Stimulated activated memory B cell treated with anti-CD40 and anti-IgM and Interleukin-4, amounts not matched to agents 10 μg/mL and 1 μg/mL and 100 μg/mL, for 72 hours (primary cell): ENCODE measurements around the gene MAPRE2.

Source experiments
- ATAC-seq: fragments of 150-1000 bp; cut with Tn5 transposase; 2 replicates; pipeline ENCODE4 v1.10.0; 2021
- H3K27ac Mint-ChIP-seq: one replicate; pipeline ENCODE4 v1.8.0; 2022; ENCODE audit warnings: mild to moderate bottlenecking, mixed read lengths
- H3K27me3 Mint-ChIP-seq: one replicate; pipeline ENCODE4 v1.8.0; 2022; ENCODE audit warnings: mixed read lengths
- H3K36me3 Mint-ChIP-seq: one replicate; pipeline ENCODE4 v1.8.0; 2022; ENCODE audit warnings: mixed read lengths
- H3K4me1 Mint-ChIP-seq: one replicate; pipeline ENCODE4 v1.8.0; 2022; ENCODE audit warnings: mixed read lengths
- H3K4me3 Mint-ChIP-seq: one replicate; pipeline ENCODE4 v1.8.0; 2022; ENCODE audit warnings: mild to moderate bottlenecking, moderate library complexity, mixed read lengths
- H3K9me3 Mint-ChIP-seq: one replicate; pipeline ENCODE4 v1.8.0; 2022; ENCODE audit warnings: mixed read lengths

The MAPRE2 gene

GRCh38 chr18:35131387-35132020, 90.3 kb downstream of the MAPRE2 start:
- Mint-ChIP-seq H3K9me3 (no peaks in the 10 kb centered on the region), H3K27ac (no peak overlapping the region), H3K4me1 (no peaks in the 10 kb centered on the region), H3K4me3 (no peak overlapping the region), H3K27me3 (no peaks in the 10 kb centered on the region), H3K36me3 (peaks cover 70% of the 10 kb centered on the region)
- ATAC-seq = no peak

DNA sequence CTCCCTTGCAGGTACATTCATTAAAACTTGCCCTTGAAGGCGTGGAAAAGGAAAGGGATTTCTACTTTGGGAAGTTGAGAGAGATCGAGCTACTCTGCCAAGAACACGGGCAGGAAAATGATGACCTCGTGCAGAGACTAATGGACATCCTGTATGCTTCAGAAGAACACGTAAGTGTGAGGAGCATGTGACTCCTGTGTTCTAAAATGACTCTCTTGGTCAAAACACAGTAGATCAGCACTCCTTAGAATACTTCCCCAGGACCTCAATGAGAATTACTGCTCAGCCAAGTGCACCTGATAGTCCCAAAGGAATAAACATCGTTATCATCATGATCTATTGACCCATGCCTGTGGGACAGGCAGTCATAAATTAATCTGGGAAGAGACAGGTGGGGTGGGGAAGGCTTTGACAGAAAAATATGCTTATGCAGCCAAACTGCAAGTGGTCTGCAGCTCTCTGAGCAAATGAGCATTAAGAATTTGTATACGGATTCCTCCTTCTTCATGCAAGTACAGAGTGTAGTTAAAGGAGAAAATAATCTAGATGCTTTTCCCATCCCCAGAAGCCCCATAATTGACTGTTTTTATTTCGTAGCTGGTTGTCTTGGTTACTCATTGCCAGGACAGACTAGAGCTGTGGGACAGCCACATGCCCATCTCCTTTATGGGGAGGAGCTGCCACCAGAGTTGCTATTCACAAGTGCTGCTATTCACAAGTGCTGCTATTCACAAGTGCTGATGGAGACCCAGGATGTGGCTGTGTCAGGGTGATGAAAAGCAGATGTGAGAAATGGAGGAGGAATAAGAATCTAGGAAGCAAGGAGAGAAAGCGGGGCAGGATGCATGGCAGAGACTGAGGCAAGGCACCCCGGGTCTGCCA, 91.0 kb downstream of the MAPRE2 start:
- Mint-ChIP-seq H3K27me3 (no peaks in the 10 kb centered on the region), H3K27ac (no peak overlapping the region), H3K36me3 (peaks cover 67% of the 10 kb centered on the region), H3K4me3 (no peak overlapping the region), H3K4me1 (no peaks in the 10 kb centered on the region), H3K9me3 (no peaks in the 10 kb centered on the region)
- no peak for ATAC-seq

DNA sequence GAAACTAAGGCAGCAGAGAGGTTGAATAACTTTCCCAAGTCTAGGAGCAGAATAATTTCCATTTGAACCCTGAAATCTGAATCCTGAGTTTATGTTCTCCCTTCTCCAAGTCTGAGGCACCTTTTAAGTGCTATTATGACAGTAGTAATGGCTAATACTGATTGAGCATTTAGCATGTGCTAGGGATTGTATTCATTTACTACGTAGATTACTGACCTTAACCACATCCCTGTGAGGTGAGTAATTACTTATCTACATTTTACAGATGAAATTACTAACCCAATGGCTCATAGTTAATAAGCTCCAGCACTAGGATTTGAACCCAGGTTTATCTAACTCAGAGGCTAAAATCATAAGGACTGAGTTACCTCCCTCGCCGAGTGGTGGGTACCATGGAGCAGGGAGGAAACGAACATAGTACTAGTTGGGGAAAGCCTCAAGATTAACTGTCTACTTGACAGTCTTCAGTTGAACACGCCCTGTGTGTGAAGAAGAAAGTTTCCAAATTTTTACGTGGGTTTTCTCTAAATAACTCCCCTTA, 93.0 kb downstream of the MAPRE2 start:
- Mint-ChIP-seq H3K27ac (no peak overlapping the region), H3K4me1 (no peaks in the 10 kb centered on the region), H3K27me3 (no peaks in the 10 kb centered on the region), H3K36me3 (peaks cover 64% of the 10 kb centered on the region), H3K4me3 (no peak overlapping the region), H3K9me3 (no peaks in the 10 kb centered on the region)
- ATAC-seq = no peak

DNA sequence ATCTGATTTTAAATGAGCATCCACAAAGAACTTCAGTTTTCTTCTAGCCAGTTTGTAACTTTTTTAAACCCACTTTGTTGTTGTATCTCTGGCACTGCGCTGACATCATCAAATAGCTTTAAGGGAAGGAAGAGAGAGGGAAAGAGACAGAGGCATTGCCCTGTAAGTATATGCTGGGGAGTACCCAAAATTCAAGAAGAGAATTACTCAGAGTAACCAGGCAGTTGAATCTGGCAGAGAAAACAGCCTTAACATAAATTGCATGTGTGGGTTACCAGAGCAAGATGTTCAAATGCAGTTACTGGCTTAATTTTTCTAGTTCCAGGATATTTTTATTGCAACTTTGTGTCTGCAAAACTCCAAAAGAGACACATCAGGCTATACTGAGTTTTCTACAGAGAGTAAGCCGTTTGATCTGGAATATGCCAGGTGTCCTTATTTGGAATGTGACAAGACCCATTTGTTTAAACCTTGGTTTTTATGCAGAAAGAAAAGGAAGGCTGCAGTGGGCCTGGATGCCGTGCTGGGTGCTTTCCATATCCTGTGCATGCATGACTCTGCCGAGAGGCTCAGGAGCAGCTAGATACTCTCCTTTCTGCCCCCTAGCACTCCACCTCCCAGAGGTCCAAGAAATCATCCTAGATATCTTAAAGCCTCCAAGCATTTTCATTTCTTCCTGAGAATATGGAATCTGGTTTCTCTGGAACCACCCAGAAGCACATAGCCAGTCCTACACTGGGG, 93.7 kb downstream of the MAPRE2 start:
- H3K4me3 Mint-ChIP-seq = no peak overlapping the region
- H3K9me3 Mint-ChIP-seq = no peaks in the 10 kb centered on the region
- H3K4me1 Mint-ChIP-seq = peaks cover under 1% of the 10 kb centered on the region
- no peak for ATAC-seq
- no peak overlapping the region for H3K27ac Mint-ChIP-seq
- H3K27me3 Mint-ChIP-seq = no peaks in the 10 kb centered on the region
- peaks cover 60% of the 10 kb centered on the region for H3K36me3 Mint-ChIP-seq

GRCh38 chr18:35136248-35136647, 95.0 kb downstream of the MAPRE2 start:
- Mint-ChIP-seq H3K36me3 (peaks cover 61% of the 10 kb centered on the region), H3K4me3 (no peak overlapping the region), H3K9me3 (no peaks in the 10 kb centered on the region), H3K27ac (no peak overlapping the region), H3K4me1 (peaks cover 14% of the 10 kb centered on the region), H3K27me3 (no peaks in the 10 kb centered on the region)
- ATAC-seq = no peak

- Mint-ChIP-seq H3K27ac (no peak overlapping the region), H3K27me3 (no peaks in the 10 kb centered on the region), H3K4me3 (no peak overlapping the region), H3K4me1 (peaks cover 18% of the 10 kb centered on the region), H3K36me3 (peaks cover 55% of the 10 kb centered on the region), H3K9me3 (no peaks in the 10 kb centered on the region)
- no peak for ATAC-seq
Observed at GRCh38 chr18:35136885-35137284, 95.7 kb downstream of the MAPRE2 start.

GRCh38 chr18:35137632-35138031, 96.4 kb downstream of the MAPRE2 start:
- ATAC-seq = no peak
- H3K36me3 Mint-ChIP-seq = peaks cover 49% of the 10 kb centered on the region
- no peaks in the 10 kb centered on the region for H3K27me3 Mint-ChIP-seq

DNA sequence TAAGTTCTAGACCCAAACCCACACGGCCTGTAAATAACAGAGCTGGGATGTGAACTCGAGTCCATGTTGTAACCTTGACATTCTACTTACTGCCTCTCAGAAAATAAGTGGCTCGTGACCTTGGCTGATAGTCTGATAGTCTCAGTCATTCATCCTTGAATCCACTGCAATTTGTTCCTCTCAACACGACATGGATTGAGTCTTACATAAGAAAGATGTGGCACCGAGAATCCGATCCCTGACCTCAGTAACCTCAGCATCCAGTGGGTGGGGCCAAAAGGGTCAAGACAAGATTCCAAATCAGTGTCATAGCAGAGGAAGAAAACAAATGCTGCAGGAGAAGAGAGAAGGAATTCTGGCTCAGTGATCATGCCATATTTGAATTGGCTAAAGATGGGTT, 97.6 kb downstream of the MAPRE2 start:
- Mint-ChIP-seq H3K4me1 (peaks cover 30% of the 10 kb centered on the region), H3K9me3 (no peaks in the 10 kb centered on the region), H3K4me3 (no peak overlapping the region), H3K36me3 (peaks cover 43% of the 10 kb centered on the region), H3K27me3 (no peaks in the 10 kb centered on the region), H3K27ac (no peak overlapping the region)
- ATAC-seq = no peak

More at GRCh38 chr18:35137632-35138031, 96.4 kb downstream of the MAPRE2 start:
- Mint-ChIP-seq H3K9me3 (no peaks in the 10 kb centered on the region), H3K4me1 (peaks cover 26% of the 10 kb centered on the region), H3K27ac (no peak overlapping the region), H3K4me3 (no peak overlapping the region)

- no peak for ATAC-seq
- H3K9me3 Mint-ChIP-seq = no peaks in the 10 kb centered on the region
- peaks cover 40% of the 10 kb centered on the region for H3K36me3 Mint-ChIP-seq
- no peak overlapping the region for H3K4me3 Mint-ChIP-seq
- H3K27me3 Mint-ChIP-seq = no peaks in the 10 kb centered on the region
- H3K4me1 Mint-ChIP-seq = peaks cover 30% of the 10 kb centered on the region
- H3K27ac Mint-ChIP-seq = no peak overlapping the region
Observed at GRCh38 chr18:35139517-35139916, 98.3 kb downstream of the MAPRE2 start.

DNA sequence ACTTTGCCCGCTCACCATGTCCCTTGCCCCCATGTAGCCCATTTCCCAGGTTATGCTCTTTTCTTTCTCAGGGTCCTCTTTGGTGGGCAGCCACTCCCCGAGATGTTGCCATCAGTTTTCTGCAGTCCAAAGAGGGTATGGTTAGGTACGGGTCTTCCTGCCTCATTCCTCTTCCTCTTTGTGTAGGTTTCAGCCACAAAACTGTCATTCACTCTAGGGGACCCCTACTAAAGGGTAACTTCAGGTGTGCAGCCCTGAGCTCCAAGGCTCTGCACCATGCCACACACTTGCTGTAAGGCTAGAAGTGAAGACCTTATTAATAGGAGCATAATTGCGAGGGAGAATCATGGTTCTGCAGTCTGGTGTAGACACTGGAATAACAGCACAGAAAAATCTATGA, 99.9 kb downstream of the MAPRE2 start:
- peaks cover 38% of the 10 kb centered on the region for H3K36me3 Mint-ChIP-seq
- H3K27me3 Mint-ChIP-seq = no peaks in the 10 kb centered on the region
- peaks cover 30% of the 10 kb centered on the region for H3K4me1 Mint-ChIP-seq
- no peak overlapping the region for H3K4me3 Mint-ChIP-seq
- H3K27ac Mint-ChIP-seq = peak overlapping the region; percentile 50
- peak; percentile 50 for ATAC-seq
- peaks cover 2% of the 10 kb centered on the region for H3K9me3 Mint-ChIP-seq

DNA sequence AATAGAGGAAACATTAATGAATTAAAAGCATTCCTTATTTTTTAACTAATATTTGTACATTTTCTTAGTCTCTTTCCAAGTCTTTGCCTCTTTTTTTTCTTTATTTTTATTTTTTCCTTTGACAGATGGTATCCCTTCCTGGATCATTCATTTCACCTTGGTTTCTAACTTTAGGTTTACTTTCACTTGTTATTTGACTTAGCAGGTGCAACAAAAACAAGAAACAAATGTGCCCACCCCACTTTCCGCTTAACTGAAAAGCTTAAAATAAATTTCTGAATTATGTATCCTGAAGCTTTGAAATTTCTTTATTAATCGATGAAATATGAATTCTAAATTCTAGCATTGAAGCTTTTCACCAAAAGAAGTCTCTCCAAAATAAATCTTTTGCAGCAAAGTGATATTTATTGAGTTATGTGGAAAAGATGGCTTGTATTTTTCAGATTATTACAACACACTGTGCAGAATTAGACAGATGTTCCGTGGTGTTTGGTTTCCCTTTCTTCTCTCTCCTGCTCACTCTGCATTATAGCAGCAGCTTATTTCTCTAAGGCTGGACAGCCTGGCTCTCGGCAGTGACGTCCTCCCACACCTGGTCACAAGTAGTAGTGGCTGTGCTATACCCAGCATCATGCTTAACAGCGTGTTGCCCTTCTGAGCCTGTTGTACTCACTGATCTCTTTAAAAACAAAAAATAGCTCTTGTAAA, 100.5 kb downstream of the MAPRE2 start:
- Mint-ChIP-seq H3K4me3 (peak overlapping the region; percentile 43), H3K9me3 (peaks cover 3% of the 10 kb centered on the region), H3K36me3 (peaks cover 38% of the 10 kb centered on the region), H3K27ac (peak overlapping the region; percentile 2), H3K27me3 (no peaks in the 10 kb centered on the region), H3K4me1 (peaks cover 30% of the 10 kb centered on the region)
- no peak for ATAC-seq

DNA sequence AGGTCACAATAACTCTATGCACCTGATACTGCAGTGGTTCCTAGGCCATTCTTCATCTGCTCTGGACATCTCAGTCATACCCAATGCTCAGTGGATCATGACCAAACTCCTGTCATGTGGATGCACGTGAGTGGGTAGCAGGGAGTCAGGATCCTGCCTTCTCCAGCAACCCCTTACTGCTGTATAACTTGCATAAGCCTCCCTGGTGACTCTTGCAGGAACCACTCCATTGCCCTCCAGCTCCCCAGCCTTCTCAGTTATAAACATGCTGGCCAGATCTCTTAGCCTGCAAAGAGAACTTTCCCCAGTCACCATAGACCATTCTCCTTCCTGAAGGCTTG, 101.0 kb downstream of the MAPRE2 start:
- Mint-ChIP-seq H3K4me1 (peaks cover 30% of the 10 kb centered on the region), H3K4me3 (no peak overlapping the region), H3K36me3 (peaks cover 42% of the 10 kb centered on the region), H3K27me3 (no peaks in the 10 kb centered on the region), H3K9me3 (peaks cover 3% of the 10 kb centered on the region), H3K27ac (peak overlapping the region; percentile 2)
- no peak for ATAC-seq

DNA sequence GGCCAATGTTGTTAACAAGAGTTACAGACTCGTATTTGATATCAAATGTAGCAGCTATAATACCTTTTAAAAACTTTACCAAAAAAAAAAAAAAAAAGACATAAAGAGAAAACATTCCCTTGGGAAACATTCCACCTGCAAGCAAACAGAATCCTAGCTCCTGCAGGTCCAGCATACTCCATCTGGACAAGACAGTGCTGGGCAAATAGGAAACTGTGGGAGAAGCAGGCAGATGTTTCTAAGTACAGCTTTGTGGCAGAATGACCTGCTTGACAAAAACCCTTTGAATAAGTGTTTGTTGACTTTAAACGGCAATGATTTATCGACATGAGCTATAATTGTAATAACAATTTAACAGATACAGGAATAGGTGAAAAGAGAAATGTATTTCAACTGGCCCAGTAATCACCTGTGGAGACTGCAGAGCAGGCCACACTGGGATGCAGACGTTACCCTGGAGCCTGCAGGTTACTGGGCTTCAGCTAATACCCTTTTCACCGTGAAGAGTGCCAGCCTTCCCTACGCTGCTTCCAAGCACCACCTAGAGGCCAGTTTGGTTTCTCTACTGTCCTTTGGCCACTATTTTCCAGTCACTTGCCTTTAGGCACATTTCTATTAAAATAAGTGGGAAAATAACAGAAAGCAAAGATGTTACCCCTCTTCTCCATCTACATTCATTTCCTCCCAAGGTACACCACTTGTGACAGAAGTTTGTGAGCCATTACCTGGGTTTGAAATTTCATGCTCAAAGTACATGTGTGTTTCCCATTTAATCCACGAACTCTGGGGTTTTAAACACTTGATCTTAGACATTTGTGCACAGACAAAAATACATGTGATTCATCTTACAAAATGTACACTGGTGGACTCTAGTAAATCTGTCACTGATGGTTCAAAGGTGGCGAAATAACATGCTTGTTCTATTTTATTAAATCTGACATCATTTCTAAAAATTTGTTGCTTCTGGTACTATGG, 102.7 kb downstream of the MAPRE2 start:
- no peak overlapping the region for H3K27ac Mint-ChIP-seq
- no peak overlapping the region for H3K4me3 Mint-ChIP-seq
- peak; percentile 51 for ATAC-seq
- H3K36me3 Mint-ChIP-seq = peaks cover 48% of the 10 kb centered on the region
- H3K9me3 Mint-ChIP-seq = peaks cover 7% of the 10 kb centered on the region
- H3K4me1 Mint-ChIP-seq = peaks cover 30% of the 10 kb centered on the region
- no peaks in the 10 kb centered on the region for H3K27me3 Mint-ChIP-seq

DNA sequence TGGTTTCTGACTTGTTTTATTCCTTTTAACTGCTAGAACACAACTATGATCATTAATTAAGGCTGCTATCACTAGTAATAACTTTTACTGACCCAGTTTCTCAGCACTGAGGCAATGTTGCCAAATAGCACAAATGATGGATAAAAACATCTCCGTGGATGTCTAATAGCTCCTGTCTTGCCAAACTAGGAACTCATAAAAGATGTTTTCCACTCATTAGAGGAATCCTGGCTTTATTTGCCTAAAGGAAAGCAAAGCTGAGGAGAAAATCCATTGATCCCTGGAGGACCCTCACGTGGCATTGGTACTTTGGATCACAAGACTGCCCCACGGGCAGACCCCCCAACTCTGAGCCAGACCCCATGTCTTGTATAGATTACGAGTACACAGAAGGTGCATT, 103.5 kb downstream of the MAPRE2 start:
- Mint-ChIP-seq H3K9me3 (peaks cover 14% of the 10 kb centered on the region), H3K27ac (no peak overlapping the region), H3K36me3 (peaks cover 55% of the 10 kb centered on the region), H3K4me1 (peaks cover 30% of the 10 kb centered on the region), H3K4me3 (no peak overlapping the region), H3K27me3 (no peaks in the 10 kb centered on the region)
- ATAC-seq = no peak
